CD4-positive, alpha-beta T cell treated with Interleukin-1 beta for 1 hour (primary cell): ENCODE data around the gene VPS8.
"Not testable (repeated sequence)": the region's sequence is repeated elsewhere in the genome, so short reads cannot be mapped to it uniquely, and the experiment has no call there.

Experiments
- DNase-seq, 2 donors: peaks; one replicate each; pipeline ENCODE4 v3.0.0-alpha.2; 2020 to 2022

Gene VPS8

GRCh38 chr3:184927796-184928315 lies 115.9 kb downstream of the VPS8 start:
- DNase-seq: no peak

- DNase-seq: no peak
Measured at GRCh38 chr3:184932777-184933176, 120.8 kb downstream of the VPS8 start.

GRCh38 chr3:184937611-184938010 lies 125.6 kb downstream of the VPS8 start:
- DNase-seq: no peak

- no peak for DNase-seq
Measured at GRCh38 chr3:184941408-184941807, 129.4 kb downstream of the VPS8 start.

- no peak for DNase-seq
Measured at GRCh38 chr3:184942735-184943134, 130.8 kb downstream of the VPS8 start.

- no peak for DNase-seq
Measured at GRCh38 chr3:184944241-184944640, 132.3 kb downstream of the VPS8 start.

GRCh38 chr3:184945886-184946625 lies 134.1 kb downstream of the VPS8 start:
- no peak for DNase-seq

- DNase-seq: no peak
Measured at GRCh38 chr3:184946917-184947316, 135.0 kb downstream of the VPS8 start.

- DNase-seq: no peak
Measured at GRCh38 chr3:184949251-184949965, 137.4 kb downstream of the VPS8 start.

GRCh38 chr3:184950816-184951215 lies 138.8 kb downstream of the VPS8 start:
- DNase-seq: not testable (repeated sequence)

- DNase-seq: no peak
Measured at GRCh38 chr3:184952671-184953070, 140.7 kb downstream of the VPS8 start.

- DNase-seq: no peak
Measured at GRCh38 chr3:184953401-184953800, 141.4 kb downstream of the VPS8 start.

GRCh38 chr3:184954251-184954650 lies 142.3 kb downstream of the VPS8 start:
- no peak for DNase-seq

GRCh38 chr3:184954851-184955250 lies 142.9 kb downstream of the VPS8 start:
- not testable (repeated sequence) for DNase-seq

- no peak for DNase-seq
Measured at GRCh38 chr3:184965639-184966430, 153.9 kb downstream of the VPS8 start.

GRCh38 chr3:184968115-184968514 lies 156.1 kb downstream of the VPS8 start:
- DNase-seq: no peak

GRCh38 chr3:184970186-184970585 lies 158.2 kb downstream of the VPS8 start:
- DNase-seq: no peak

- DNase-seq: no peak
Measured at GRCh38 chr3:184977796-184978195, 165.8 kb downstream of the VPS8 start.

- DNase-seq: no peak
Measured at GRCh38 chr3:184981071-184981470, 169.1 kb downstream of the VPS8 start.

- DNase-seq: no peak
Measured at GRCh38 chr3:184982076-184982475, 170.1 kb downstream of the VPS8 start.

GRCh38 chr3:184985586-184985985 lies 173.6 kb downstream of the VPS8 start:
- DNase-seq: no peak

GRCh38 chr3:184986366-184986889 lies 174.5 kb downstream of the VPS8 start:
- DNase-seq: no peak

- DNase-seq: no peak
Measured at GRCh38 chr3:184993394-184993793, 181.4 kb downstream of the VPS8 start.
